Measurements from ENCODE around the gene VPS25. TPM values are rescaled to one million over a fixed set of nuclear protein-coding genes. Genes with fewer than 3 reads are reported as not detected.
A peak's percentile ranks its signal among the peaks of the same experiment; 100 is the strongest.
"Not testable (repeated sequence)": the region's sequence is repeated elsewhere in the genome, so short reads cannot be mapped to it uniquely, and the experiment has no call there.

VPS25 gene
- total RNA-seq (29.4 TPM), polyA plus RNA-seq (10 to 100 TPM; 62.8 to 73.3 (median 71.4) TPM)

DNA sequence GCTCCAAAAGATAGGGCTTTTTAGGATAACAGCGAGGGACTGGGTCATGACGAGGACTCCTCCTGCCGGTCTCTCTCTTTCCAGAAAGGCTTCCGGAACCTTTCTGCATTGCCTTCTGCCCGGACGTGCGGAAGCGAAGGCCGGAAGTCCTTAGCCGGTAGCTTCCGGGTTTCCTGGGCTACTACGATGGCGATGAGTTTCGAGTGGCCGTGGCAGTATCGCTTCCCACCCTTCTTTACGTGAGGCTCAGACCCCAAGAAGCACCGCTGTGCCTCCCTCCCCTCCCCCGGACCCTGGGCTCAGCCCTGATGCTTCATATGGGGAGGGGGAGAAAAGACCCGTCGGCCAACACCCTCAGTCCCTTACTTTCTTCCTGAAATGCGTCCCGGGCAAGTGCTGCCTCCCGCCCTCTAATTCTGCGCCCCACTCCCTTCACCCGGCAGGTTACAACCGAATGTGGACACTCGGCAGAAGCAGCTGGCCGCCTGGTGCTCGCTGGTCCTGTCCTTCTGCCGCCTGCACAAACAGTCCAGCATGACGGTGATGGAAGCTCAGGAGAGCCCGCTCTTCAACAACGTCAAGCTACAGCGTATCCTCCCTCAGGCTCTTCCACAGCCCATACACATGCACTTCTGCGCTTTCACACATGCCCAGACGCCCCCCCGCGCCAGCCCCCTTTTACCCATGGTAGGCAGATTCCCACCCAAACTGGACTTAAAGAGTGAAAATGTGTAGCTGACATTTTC, at the start of gene VPS25:
VPS25 (plus strand) TSS at position 160 of the 746 bp plus-strand sequence; CDS start at position 187, 27 bp downstream.
- H3K9me3 Mint-ChIP-seq: no peaks in the 10 kb centered on the region
- no peaks in the 10 kb centered on the region for H3K27me3 ChIP-seq (ENCODE audit: control insufficient read depth, insufficient read depth, low read length)
- peaks cover 19% of the 10 kb centered on the region for H3K4me1 ChIP-seq (ENCODE audit: control insufficient read depth, insufficient read depth, low read length, poor library complexity, severe bottlenecking)
- DNase-seq (peak; percentile 64 to 89 (median 75)), ATAC-seq (ENCODE audit: low read depth in 2 of 2) (peak; percentile 93)
- no peaks in the 10 kb centered on the region for H3K9me3 ChIP-seq (ENCODE audit: control insufficient read depth in 2 of 2, low read length in 2 of 2)
- H3K36me3 Mint-ChIP-seq: peaks cover 25% of the 10 kb centered on the region
- H3K4me1 Mint-ChIP-seq: peaks cover 4 to 31% (median 18%) of the 10 kb centered on the region in 4 donors
- H3K4me3 ChIP-seq (ENCODE audit: low read depth, low read length): peak within 1 kb of the TSS; percentile 93
- peak within 1 kb of the TSS; percentile 86 for H3K27ac ChIP-seq (ENCODE audit: insufficient read depth, low read length, poor library complexity, severe bottlenecking)
- peak within 1 kb of the TSS; percentile 95 to 99 (median 98) for H3K4me3 Mint-ChIP-seq
- H3K27ac Mint-ChIP-seq: peak within 1 kb of the TSS; percentile 97 to 99 (median 99)
- peaks cover 6% of the 10 kb centered on the region for H3K27me3 Mint-ChIP-seq
- H3K36me3 ChIP-seq (ENCODE audit: control insufficient read depth, insufficient read depth, low read length): peaks cover 33% of the 10 kb centered on the region

- Mint-ChIP-seq H3K27ac (no peak overlapping the region), H3K4me1 (peaks cover 6 to 8% (median 7%) of the 10 kb centered on the region in 4 donors), H3K9me3 (no peaks in the 10 kb centered on the region), H3K27me3 (no peaks in the 10 kb centered on the region), H3K36me3 (peaks cover 36% of the 10 kb centered on the region), H3K4me3 (no peak overlapping the region)
- Histone ChIP-seq H3K4me1 (ENCODE audit: control insufficient read depth, insufficient read depth, low read length, poor library complexity, severe bottlenecking) (no peaks in the 10 kb centered on the region), H3K4me3 (ENCODE audit: low read depth, low read length) (no peak overlapping the region), H3K36me3 (ENCODE audit: control insufficient read depth, insufficient read depth, low read length) (peaks cover 76% of the 10 kb centered on the region), H3K27ac (ENCODE audit: insufficient read depth, low read length, poor library complexity, severe bottlenecking) (no peak overlapping the region), H3K9me3 (ENCODE audit: control insufficient read depth in 2 of 2, low read length in 2 of 2) (no peaks in the 10 kb centered on the region), H3K27me3 (ENCODE audit: control insufficient read depth, insufficient read depth, low read length) (no peaks in the 10 kb centered on the region)
- no peak for ATAC-seq (ENCODE audit: low read depth in 2 of 2)
- no peak for DNase-seq
Observed at GRCh38 chr17:42723636-42724035, 49.6 kb upstream of the VPS25 start.

DNA sequence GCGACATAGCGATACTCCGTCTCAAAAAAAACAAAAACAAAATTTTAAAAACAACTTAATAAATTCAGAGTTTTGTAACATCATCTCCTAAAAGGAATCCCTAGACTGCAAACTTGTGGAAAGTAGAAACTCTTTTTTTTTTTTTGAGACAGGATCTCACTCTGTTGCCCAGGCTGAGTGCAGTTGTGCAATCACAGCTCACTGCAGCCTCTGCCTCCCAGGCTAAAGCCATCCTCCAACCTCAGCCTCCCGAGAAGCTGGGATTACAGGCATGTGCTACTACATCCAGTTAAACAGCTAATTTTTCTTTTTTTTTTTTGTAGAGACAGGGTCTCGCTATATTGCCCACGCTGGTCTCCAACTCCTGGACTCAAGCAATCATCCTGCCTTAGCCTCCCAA, 48.1 kb upstream of the VPS25 start:
- ATAC-seq (ENCODE audit: low read depth in 2 of 2): no peak
- DNase-seq: no peak
- H3K27ac Mint-ChIP-seq: no peak overlapping the region
- no peaks in the 10 kb centered on the region for H3K27me3 ChIP-seq (ENCODE audit: control insufficient read depth, insufficient read depth, low read length)
- H3K4me1 Mint-ChIP-seq: peaks cover 6 to 9% (median 7%) of the 10 kb centered on the region in 4 donors
- H3K4me1 ChIP-seq (ENCODE audit: control insufficient read depth, insufficient read depth, low read length, poor library complexity, severe bottlenecking): no peaks in the 10 kb centered on the region
- no peak overlapping the region for H3K27ac ChIP-seq (ENCODE audit: insufficient read depth, low read length, poor library complexity, severe bottlenecking)
- peaks cover 29% of the 10 kb centered on the region for H3K36me3 Mint-ChIP-seq
- peaks cover 73% of the 10 kb centered on the region for H3K36me3 ChIP-seq (ENCODE audit: control insufficient read depth, insufficient read depth, low read length)
- no peaks in the 10 kb centered on the region for H3K27me3 Mint-ChIP-seq
- H3K4me3 ChIP-seq (ENCODE audit: low read depth, low read length): no peak overlapping the region
- no peaks in the 10 kb centered on the region for H3K9me3 ChIP-seq (ENCODE audit: control insufficient read depth in 2 of 2, low read length in 2 of 2)
- H3K9me3 Mint-ChIP-seq: no peaks in the 10 kb centered on the region
- H3K4me3 Mint-ChIP-seq: no peak overlapping the region

- Mint-ChIP-seq H3K36me3 (no peaks in the 10 kb centered on the region), H3K9me3 (no peaks in the 10 kb centered on the region), H3K4me1 (peaks cover 21 to 45% (median 33%) of the 10 kb centered on the region in 4 donors), H3K27me3 (peaks cover 5% of the 10 kb centered on the region), H3K27ac (peak overlapping the region in 1 of 3 donors; percentile 29), H3K4me3 (peak overlapping the region in 1 of 4 donors; percentile 58)
- no peak overlapping the region for H3K27ac ChIP-seq (ENCODE audit: insufficient read depth, low read length, poor library complexity, severe bottlenecking)
- H3K27me3 ChIP-seq (ENCODE audit: control insufficient read depth, insufficient read depth, low read length): no peaks in the 10 kb centered on the region
- H3K9me3 ChIP-seq (ENCODE audit: control insufficient read depth in 2 of 2, low read length in 2 of 2): no peaks in the 10 kb centered on the region
- DNase-seq (no peak), ATAC-seq (ENCODE audit: low read depth in 2 of 2) (no peak)
- H3K4me3 ChIP-seq (ENCODE audit: low read depth, low read length): no peak overlapping the region
- no peaks in the 10 kb centered on the region for H3K36me3 ChIP-seq (ENCODE audit: control insufficient read depth, insufficient read depth, low read length)
- H3K4me1 ChIP-seq (ENCODE audit: control insufficient read depth, insufficient read depth, low read length, poor library complexity, severe bottlenecking): peaks cover 22% of the 10 kb centered on the region
Observed at GRCh38 chr17:42740699-42741098, 32.5 kb upstream of the VPS25 start.

DNA sequence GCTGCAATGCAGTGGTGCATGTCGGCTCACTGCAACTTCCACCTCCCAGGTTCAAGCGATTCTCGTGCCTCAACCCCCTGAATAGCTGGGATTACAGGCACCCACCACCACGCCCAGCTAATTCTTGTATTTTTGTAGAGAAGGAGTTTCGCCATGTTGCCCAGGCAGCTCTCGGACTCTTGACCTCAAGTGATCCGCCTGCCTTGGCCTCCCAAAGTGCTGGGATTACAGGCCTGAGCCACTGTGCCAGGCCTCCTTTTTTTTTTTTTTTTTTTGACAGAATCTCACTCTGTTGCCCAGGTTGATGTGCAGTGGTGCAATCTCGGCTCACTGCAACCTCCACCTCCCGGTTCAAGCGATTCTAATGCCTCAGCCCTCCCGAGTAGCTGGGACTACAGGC, 30.3 kb upstream of the VPS25 start:
- not testable (repeated sequence) for H3K27me3 ChIP-seq (ENCODE audit: control insufficient read depth, insufficient read depth, low read length); H3K36me3 Mint-ChIP-seq; H3K27ac ChIP-seq (ENCODE audit: insufficient read depth, low read length, poor library complexity, severe bottlenecking); DNase-seq; H3K36me3 ChIP-seq (ENCODE audit: control insufficient read depth, insufficient read depth, low read length); H3K9me3 ChIP-seq (ENCODE audit: control insufficient read depth in 2 of 2, low read length in 2 of 2); H3K4me3 ChIP-seq (ENCODE audit: low read depth, low read length); H3K9me3 Mint-ChIP-seq; ATAC-seq (ENCODE audit: low read depth in 2 of 2)
- peaks cover 22% of the 10 kb centered on the region for H3K4me1 ChIP-seq (ENCODE audit: control insufficient read depth, insufficient read depth, low read length, poor library complexity, severe bottlenecking)
- H3K27me3 Mint-ChIP-seq: peaks cover 15% of the 10 kb centered on the region
- peak overlapping the region in 1 of 3 donors; percentile 76 for H3K27ac Mint-ChIP-seq
- peak overlapping the region; percentile 61 to 88 (median 68) for H3K4me3 Mint-ChIP-seq
- peaks cover 19 to 38% (median 29%) of the 10 kb centered on the region in 4 donors for H3K4me1 Mint-ChIP-seq

GRCh38 chr17:42743595-42744282, 29.5 kb upstream of the VPS25 start:
- no peak for ATAC-seq (ENCODE audit: low read depth in 2 of 2)
- H3K4me3 ChIP-seq (ENCODE audit: low read depth, low read length): peak overlapping the region; percentile 60
- Mint-ChIP-seq H3K4me1 (peaks cover 19 to 38% (median 29%) of the 10 kb centered on the region in 4 donors), H3K27me3 (peaks cover 24% of the 10 kb centered on the region), H3K9me3 (no peaks in the 10 kb centered on the region), H3K27ac (peak overlapping the region; percentile 61 to 96 (median 90)), H3K4me3 (peak overlapping the region; percentile 92 to 99 (median 96)), H3K36me3 (no peaks in the 10 kb centered on the region)
- peaks cover 22% of the 10 kb centered on the region for H3K4me1 ChIP-seq (ENCODE audit: control insufficient read depth, insufficient read depth, low read length, poor library complexity, severe bottlenecking)
- DNase-seq: no peak
- H3K27me3 ChIP-seq (ENCODE audit: control insufficient read depth, insufficient read depth, low read length): peaks cover 2% of the 10 kb centered on the region
- no peaks in the 10 kb centered on the region for H3K9me3 ChIP-seq (ENCODE audit: control insufficient read depth in 2 of 2, low read length in 2 of 2)
- no peak overlapping the region for H3K27ac ChIP-seq (ENCODE audit: insufficient read depth, low read length, poor library complexity, severe bottlenecking)
- no peaks in the 10 kb centered on the region for H3K36me3 ChIP-seq (ENCODE audit: control insufficient read depth, insufficient read depth, low read length)

GRCh38 chr17:42744283-42744805, 28.9 kb upstream of the VPS25 start:
- peak; percentile 44 to 69 (median 68) for DNase-seq
- H3K4me3 Mint-ChIP-seq: peak overlapping the region; percentile 92 to 99 (median 96)
- H3K27me3 Mint-ChIP-seq: peaks cover 26% of the 10 kb centered on the region
- no peaks in the 10 kb centered on the region for H3K9me3 Mint-ChIP-seq
- peaks cover 22% of the 10 kb centered on the region for H3K4me1 ChIP-seq (ENCODE audit: control insufficient read depth, insufficient read depth, low read length, poor library complexity, severe bottlenecking)
- H3K36me3 Mint-ChIP-seq: no peaks in the 10 kb centered on the region
- H3K4me3 ChIP-seq (ENCODE audit: low read depth, low read length): peak overlapping the region; percentile 60
- no peaks in the 10 kb centered on the region for H3K36me3 ChIP-seq (ENCODE audit: control insufficient read depth, insufficient read depth, low read length)
- H3K9me3 ChIP-seq (ENCODE audit: control insufficient read depth in 2 of 2, low read length in 2 of 2): no peaks in the 10 kb centered on the region
- peak; percentile 63 to 67 for ATAC-seq (ENCODE audit: low read depth in 2 of 2)
- H3K27me3 ChIP-seq (ENCODE audit: control insufficient read depth, insufficient read depth, low read length): peaks cover 2% of the 10 kb centered on the region
- H3K27ac ChIP-seq (ENCODE audit: insufficient read depth, low read length, poor library complexity, severe bottlenecking): peak overlapping the region; percentile 80
- H3K27ac Mint-ChIP-seq: peak overlapping the region; percentile 89 to 96 (median 90)
- H3K4me1 Mint-ChIP-seq: peaks cover 19 to 38% (median 29%) of the 10 kb centered on the region in 4 donors

All from CD4-positive, CD25-positive, alpha-beta regulatory T cell (primary cell).